ENCODE data around the gene LIMS3. TPM values are rescaled to one million over a fixed set of nuclear protein-coding genes. Genes with fewer than 3 reads are reported as not detected.
"Not testable (repeated sequence)": the region's sequence is repeated elsewhere in the genome, so short reads cannot be mapped to it uniquely, and the experiment has no call there.

LIMS3 gene
- total RNA-seq, 1 experiment from 2014 or later: 0.61 TPM

- not testable (repeated sequence) for H3K9me3 ChIP-seq (replicated peaks); H3K27me3 ChIP-seq (replicated peaks); H3K4me1 ChIP-seq (replicated peaks); H3K27ac ChIP-seq; H3K36me3 ChIP-seq; DNase-seq (ENCODE audit: low read depth in 1 of 2, low spot score in 2 of 2); H3K4me3 ChIP-seq
Observed at GRCh38 chr2:109950146-109950843, 51.8 kb downstream of the LIMS3 start.

DNA sequence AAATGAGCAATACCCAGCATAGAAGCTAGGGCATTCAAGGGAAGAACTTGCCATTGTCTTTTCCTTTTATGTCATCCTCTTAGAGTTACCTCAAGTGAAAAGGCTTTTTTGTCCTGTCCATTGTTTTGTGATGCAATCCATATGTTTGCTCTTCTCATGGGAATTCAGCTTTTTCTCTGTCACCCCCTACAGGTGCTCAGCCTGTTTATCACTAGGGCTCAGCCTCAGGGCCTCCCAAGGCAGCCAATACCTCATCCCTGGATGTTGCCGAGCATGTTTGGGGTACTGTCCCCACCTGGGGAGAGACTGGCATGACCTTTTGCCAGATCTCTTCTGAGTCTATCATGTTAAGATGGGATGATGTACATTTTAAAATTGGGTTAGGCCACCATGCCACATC lies 65.5 kb downstream of the LIMS3 start:
- not testable (repeated sequence) for H3K4me3 ChIP-seq; H3K9me3 ChIP-seq (replicated peaks); H3K36me3 ChIP-seq; DNase-seq (ENCODE audit: low read depth in 1 of 2, low spot score in 2 of 2); H3K27me3 ChIP-seq (replicated peaks); H3K4me1 ChIP-seq (replicated peaks); H3K27ac ChIP-seq

DNA sequence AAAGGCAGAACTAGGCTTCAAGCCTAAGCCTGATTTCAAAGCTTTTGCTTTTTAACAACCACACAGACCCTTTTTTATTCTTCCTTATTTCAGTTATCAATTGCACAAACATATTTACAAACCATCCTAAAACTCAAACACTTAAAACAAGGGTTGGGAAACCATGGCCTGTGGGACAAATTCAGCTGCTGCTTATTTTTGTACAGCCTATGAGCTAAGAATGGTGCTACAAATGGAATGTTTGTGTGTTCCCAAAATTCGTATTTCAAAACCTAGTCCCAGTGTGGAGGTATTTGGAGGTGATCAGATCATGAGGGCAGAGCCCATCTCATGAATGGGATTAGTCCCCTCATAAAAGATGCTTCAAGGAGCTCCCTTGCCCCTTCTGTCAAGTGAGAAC lies 67.0 kb downstream of the LIMS3 start:
- not testable (repeated sequence) for H3K27ac ChIP-seq; H3K27me3 ChIP-seq (replicated peaks); H3K4me1 ChIP-seq (replicated peaks); H3K36me3 ChIP-seq; H3K9me3 ChIP-seq (replicated peaks); DNase-seq (ENCODE audit: low read depth in 1 of 2, low spot score in 2 of 2); H3K4me3 ChIP-seq

- H3K36me3 ChIP-seq; H3K27me3 ChIP-seq (replicated peaks); H3K4me3 ChIP-seq; DNase-seq (ENCODE audit: low read depth in 1 of 2, low spot score in 2 of 2); H3K4me1 ChIP-seq (replicated peaks); H3K27ac ChIP-seq; H3K9me3 ChIP-seq (replicated peaks): not testable (repeated sequence)
Observed at GRCh38 chr2:109966107-109966736, 67.7 kb downstream of the LIMS3 start.

DNA sequence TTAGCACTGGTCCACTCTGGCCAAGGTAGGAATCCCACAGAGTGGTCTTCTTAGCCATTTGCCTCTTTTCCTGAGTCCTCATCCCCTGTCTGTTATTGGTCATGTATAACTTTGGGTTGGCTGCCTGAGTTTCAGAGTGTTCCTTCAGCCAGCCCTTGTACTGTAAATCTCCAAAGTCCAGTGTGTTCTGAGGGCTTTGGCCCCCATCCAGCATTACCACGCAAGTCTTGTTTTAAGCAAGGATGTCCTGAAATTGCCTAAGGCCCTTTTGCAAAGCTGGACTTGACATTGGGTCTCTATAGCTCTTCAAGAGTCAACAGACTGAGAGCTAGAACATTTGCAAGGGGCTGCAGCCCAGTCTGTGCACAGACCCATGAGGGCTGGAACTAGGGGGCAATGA lies 68.4 kb downstream of the LIMS3 start:
- H3K9me3 ChIP-seq (replicated peaks); DNase-seq (ENCODE audit: low read depth in 1 of 2, low spot score in 2 of 2); H3K4me3 ChIP-seq; H3K36me3 ChIP-seq; H3K4me1 ChIP-seq (replicated peaks); H3K27me3 ChIP-seq (replicated peaks); H3K27ac ChIP-seq: not testable (repeated sequence)

GRCh38 chr2:109969864-109970263 lies 71.4 kb downstream of the LIMS3 start:
- not testable (repeated sequence) for DNase-seq (ENCODE audit: low read depth in 1 of 2, low spot score in 2 of 2); H3K4me1 ChIP-seq (replicated peaks); H3K27ac ChIP-seq; H3K9me3 ChIP-seq (replicated peaks); H3K36me3 ChIP-seq; H3K4me3 ChIP-seq; H3K27me3 ChIP-seq (replicated peaks)

DNA sequence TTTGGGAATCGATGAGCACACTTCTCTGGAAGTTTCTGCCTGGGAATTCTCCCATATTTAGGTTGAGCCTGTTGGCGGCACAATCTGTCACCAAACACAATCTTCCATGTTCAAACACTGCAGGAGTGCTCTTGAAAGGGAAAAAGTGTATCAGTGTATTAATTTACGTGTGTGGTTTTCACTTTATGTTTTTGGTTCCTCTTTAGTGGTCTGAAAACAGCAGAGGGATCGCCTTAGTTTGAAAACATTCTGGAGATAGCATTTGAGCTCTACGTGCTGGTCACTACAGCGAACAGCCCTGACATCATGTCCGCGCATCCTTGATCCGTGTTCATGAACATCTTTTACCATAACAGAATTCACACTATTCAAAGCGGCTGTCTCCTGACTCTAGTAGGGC lies 73.2 kb downstream of the LIMS3 start:
- H3K9me3 ChIP-seq (replicated peaks); H3K36me3 ChIP-seq; H3K27ac ChIP-seq; H3K4me3 ChIP-seq; H3K27me3 ChIP-seq (replicated peaks); DNase-seq (ENCODE audit: low read depth in 1 of 2, low spot score in 2 of 2); H3K4me1 ChIP-seq (replicated peaks): not testable (repeated sequence)

Other genes with a start within 250 kb of the LIMS3 start
- 18.7 and 21.0 TPM in 2 replicates for gene RGPD5, start 104.4 kb upstream of the LIMS3 start, total RNA-seq (2014; rRNA removed; shearing (Covaris generic))
- gene MALL, start 217.1 kb downstream of the LIMS3 start, total RNA-seq (2014; rRNA removed; shearing (Covaris generic)): not detected in 2 replicates